HG02571 (cell line): Measurements from ENCODE around the gene ALOX12B.
"Not testable (repeated sequence)": the region's sequence is repeated elsewhere in the genome, so short reads cannot be mapped to it uniquely, and the experiment has no call there.

Source experiments
- ATAC-seq: cut with Tn5 transposase; IDR thresholded peaks from one replicate; pipeline ENCODE4 v1.9.1; 2021; ENCODE audit warnings: mild to moderate bottlenecking, moderate library complexity; ENCODE audit not compliant: unreplicated experiment

Gene ALOX12B

DNA sequence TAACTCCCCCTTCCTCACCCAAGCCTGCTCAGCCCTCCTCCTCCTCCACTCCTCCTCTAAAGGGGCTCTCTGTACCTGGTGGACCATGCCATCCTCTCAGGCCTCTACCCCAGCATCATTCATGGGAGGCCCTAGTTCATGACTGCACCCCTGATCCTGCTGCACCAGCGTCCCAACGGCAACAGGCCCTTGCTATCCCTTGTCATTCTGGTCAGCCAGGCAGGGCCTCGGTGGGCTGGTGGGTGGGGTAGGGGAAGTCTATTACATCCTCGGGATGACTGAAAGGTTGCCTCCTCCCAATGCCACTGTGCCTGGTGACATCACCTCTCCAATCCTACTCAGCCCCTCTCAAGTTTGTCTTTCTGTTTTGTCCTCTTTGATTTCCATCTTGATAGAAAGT, 19.7 kb downstream of the ALOX12B start:
- ATAC-seq: no peak

DNA sequence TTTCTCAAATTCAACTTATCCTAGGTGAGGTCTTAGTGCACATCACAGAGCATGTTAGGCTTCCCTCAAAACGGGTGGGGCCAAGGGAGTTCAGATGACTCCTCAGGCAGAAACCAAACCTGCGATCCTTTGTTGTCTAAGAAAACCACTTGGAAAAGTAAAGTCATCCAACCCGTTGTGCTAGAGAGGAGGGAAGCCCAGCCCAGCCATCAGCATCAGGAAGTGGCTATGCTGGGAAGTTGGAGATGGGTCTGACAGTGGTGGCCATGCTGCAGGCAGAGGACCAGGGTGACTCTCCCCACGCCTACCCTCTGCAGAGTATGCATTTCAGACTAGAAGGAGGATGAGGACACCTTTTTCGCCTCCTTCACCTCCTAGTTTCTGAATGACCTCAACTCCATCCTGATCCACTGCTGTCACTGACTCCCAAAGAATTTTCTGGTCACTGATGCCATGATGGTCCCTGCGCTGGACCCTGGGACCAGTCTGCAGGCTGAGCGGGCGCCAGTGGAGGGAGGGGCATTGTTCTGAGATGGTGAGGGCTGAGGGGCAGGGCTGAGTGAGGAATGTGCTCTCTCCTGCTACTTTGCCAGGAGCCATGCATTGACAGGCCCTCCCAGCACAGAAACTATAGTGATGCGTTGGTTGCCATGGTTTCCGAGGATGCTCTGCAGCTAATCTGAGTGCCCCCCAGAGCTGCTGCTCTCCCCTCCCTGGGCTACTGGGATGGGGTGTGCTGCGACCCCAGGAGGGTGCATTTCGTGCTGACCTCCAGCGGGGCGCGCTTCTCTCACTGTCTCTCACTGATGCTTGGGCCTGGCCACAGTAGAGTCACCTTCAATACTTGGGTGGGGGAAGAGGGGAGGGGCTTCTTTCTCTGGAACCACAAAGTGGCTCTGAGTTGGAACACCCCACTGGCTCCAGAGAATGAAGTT, 20.4 kb downstream of the ALOX12B start:
- ATAC-seq: no peak

DNA sequence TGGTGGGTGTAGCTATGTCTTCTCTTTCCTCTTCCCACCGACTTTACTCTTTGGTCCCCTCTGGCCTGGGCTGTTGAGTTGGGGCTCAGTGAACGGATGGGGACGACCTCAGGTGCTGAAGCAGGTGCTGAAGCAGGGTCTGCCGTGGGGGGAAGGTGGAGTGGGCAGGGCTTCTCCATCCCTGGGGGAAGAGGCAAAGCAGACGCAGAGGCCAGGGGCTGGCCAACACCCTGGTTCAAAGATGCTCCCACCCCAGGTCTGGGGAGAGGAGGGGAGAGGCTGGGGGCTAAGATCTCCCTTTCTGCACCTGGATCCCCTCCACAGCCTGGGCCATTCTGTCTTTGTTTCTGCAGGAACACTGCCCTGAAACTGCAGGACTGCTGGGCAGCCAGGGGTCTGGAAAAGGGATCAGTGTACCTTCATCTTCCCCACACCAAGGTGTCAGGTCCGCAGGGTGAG, 22.9 kb downstream of the ALOX12B start:
- no peak for ATAC-seq

DNA sequence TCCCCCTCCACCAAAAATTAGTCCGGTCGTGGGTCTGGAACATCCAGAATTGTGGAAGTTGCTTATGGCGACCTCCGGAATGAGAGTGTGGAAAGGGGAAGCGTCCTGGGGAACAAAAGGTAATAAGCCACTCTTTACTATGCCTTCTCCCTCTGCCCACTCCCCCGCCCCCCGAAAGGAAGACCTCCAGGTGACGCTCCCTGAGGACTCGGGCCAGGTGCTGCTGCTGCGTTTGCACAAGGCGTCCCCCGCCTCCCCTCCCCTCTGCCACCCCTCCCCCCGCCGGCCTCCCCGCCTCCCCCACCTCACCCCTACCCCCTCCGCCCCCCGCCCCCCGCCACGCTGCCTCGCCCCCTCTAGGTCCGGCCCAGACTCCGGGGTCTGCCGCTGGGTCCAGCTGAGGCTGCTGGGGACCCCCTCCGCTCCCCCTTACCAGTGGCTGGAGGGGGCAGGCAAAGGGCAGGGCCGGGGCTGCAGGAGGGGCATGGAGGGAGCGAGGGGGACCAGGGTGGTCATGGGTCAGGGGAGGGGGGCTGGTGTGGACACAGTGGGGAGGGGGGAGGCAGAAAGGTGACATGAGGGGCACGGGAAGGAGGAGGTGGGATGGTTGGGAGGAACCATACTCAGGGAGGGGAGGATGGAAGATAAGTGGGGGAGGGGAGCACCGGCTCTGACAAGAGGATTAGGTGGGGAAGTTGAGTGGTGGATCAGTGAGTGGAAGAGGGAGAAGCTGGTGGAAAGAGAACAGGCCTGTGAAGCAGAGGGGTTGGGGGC, 23.6 kb downstream of the ALOX12B start:
- no peak for ATAC-seq

DNA sequence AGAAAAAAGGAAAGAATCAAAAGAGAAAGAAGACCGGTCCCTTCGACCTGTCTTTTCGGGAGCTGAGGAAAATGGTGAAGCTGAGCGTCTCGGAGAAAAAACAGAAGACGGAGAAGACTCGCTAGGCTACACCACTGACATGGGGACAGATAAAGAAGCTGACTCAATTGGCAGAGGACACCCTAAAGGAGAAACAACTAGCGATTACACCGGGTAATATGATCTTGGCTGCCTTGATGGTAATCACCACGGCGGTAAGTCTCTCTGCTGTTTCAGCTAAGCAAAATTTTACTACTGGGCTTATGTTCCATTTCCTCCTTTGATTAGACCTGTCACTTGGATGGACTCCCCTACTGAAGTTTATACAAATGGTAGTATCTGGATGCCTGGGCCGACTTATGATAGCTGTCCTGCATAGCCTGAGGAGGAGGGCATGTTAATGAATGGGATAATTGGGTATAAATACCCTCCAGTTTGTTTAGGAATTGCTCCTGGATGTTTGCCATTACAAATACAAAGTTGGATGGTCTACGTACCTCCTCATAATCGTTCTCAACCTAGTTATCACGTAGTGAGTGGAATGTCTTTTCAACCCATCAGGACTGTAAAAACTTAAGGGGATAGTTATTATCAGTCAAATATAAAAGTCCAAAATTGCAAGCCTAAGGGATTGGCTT, 24.6 kb downstream of the ALOX12B start:
- no peak for ATAC-seq

DNA sequence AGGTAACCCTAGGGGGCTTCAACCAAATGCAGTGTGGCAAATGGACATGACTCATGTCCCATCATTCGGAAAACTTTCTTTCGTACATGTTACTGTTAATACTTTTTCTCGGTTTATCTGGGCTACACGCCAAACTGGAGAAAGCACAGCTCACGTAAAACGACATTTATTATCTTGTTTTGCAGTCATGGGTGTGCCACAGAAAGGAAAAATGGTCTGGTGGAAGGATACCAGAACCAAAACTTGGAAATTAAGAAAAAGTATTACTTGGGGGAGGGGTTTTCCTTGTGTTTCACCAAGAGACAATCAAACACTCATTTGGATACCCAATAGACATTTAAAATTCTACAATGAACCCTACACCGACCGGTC, 25.1 kb downstream of the ALOX12B start:
- no peak for ATAC-seq

DNA sequence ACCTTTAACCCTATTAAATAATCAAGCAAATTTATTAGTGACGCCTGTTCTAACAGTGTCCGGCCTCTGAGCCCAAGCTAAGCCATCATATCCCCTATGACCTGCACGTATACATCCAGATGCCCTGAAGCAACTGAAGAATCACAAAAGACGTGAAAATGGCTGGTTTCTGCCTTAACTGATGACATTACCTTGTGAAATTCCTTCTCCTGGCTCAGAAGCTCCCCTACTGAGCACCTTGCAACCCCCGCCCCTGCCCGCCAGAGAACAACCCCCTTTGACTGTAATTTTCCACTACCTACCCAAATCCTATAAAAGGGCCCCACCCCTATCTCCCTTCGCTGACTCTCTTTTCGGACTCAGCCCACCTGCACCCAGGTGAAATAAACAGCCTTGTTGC, 25.7 kb downstream of the ALOX12B start:
- ATAC-seq: not testable (repeated sequence)

DNA sequence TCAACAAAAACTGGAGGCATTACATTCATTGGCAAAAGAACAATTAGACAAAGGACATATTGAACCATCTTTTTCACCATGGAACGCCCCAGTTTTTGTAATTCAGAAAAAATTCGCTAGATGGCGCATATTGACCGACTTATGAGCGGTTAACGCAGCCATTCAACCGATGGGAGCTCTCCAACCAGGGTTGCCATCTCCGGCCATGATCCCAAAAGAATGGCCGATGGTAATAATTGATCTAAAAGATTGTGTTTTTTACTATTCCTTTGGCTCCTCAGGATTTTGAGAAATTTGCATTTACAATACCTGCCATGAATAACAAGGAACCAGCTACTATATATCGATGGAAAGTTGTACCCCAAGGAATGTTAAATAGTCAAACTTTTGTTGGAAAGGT, 27.2 kb downstream of the ALOX12B start:
- no peak for ATAC-seq

DNA sequence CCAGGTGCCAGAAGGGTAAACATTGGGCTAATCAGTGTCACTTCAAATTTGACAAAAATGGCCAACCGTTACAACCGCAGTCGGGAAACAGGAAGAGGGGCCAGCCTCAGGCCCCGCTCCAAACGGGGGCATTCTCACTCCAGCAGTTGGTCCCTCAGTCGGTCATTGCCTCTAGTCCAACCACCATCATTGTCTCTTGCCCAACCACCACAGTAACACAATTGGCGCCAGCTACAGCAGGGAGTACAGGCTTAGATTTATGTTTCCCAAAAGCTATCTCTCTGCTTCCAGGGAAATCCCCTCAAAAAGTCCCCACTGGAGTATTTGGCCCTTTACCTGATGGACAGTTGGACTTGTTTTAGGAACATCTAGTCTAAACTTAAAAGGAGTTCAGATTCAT, 28.4 kb downstream of the ALOX12B start:
- ATAC-seq: no peak

DNA sequence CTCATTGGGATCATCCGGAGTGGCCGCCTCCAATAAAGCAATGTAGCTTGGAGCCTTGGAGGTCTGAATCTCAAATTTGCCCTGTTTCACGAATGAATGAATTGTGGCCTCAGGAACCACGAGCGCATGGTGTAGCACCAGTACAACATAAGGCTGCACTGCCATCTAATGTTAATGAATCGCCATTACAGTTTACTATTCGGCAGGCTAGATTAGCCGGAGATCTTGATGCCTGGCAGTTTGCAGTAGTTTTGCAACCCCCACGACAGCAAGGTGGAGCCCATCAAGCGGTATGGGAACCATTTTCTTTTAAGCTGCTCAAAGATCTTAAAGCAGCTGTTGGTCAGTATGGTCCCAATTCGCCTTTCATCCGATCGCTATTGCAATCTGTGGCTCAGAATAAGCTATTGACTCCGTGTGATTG, 29.8 kb downstream of the ALOX12B start:
- ATAC-seq: no peak

DNA sequence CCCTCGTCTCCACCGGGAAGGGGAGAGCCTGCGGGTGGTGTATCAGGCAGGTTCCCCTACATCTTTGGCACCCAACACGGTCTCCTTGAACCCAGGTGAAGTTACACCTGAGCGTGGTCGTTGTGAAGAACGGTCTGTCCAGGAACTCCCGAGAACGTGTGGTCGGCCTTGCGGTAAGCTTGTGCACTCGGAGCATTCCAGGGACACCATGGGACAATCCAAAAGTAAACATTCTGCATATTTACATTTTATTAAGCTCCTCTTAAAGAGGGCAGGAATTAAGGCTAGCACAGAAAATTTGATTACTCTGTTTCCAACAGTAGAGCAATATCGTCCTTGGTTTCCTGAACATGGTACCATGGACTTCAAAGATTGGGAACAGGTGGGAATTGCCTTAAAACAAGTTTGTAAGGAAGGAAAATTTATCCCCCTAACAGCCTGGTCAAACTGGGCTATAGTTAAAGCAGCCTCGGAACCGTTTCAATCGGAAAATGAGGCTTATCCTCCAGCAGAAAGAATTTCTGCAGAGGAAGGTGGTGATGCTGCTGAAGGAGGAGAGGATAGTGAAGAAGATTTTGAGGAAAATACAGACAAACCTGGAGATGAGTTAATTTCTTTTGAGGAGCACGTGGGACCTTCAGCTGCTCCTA, 30.4 kb downstream of the ALOX12B start:
- ATAC-seq: no peak

DNA sequence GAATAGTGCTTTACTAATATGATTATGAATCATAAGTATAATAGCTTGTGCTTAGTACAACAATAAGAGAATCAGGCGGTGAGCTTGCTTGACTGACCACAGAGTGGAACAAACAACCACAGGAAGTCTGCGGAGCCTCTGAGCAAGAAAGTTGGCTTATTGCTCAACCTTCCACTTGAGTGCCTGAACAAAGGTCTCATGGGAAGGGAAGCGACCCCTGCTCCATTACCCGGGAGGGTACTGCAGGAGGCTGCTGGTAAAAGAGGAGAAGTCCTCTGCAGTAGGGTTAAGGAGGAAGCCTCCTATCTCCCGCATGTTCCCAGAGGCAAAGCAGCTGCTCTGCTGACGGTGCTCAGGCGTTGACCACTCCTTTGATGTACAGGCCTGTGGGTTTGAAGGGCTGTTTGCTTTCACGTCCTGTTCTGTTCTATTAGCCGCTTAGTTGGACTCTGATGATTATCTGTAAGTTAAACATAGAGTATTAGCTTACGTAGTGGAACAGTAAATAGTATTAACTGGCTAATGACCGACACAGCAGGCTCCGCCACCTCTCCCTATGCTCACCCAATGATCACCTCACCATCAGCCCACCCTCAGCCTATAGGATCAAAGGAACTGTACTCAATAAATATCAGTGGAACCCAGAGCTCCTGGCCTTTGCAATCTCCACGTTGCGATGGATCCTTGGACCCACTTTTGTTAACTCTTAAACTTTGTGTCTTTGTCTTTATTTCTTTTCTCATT, 31.1 kb downstream of the ALOX12B start:
- ATAC-seq: no peak

DNA sequence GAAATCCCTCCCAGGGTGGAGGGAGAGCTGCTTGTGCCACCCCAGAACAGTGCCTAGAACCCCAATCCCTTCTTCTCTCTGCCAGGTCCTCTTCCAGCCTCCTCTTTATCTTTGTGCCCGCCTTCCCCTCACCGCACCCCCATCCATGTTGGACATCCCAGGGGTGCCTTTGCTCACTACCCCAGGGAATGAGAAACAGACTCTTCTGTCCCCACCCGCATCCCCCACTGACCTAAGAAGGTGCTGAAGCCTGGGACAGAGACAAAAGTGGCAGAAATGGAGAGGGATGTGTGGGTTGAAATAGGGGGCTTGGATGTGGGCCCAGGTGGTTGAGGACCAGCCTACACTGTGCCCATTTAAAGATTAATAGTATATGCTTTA, 31.7 kb downstream of the ALOX12B start:
- ATAC-seq: no peak

DNA sequence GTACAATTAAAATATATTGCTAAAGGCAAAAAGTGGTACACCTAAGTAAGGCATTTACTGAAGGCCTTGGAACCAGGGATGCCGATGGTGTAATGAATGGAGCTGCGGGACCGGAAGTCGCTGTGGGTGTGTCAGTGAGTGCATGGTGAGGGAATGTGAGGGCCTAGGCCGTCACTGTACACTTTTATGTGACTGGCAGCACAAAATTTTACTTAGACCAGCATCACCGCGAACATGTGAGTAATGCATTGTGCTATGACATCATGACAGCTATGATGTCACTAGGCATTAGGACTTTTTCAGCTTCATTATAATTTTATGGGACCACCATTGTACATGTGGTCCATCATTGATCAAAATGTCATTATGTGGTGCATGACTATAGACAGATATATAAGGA, 33.9 kb downstream of the ALOX12B start:
- no peak for ATAC-seq

DNA sequence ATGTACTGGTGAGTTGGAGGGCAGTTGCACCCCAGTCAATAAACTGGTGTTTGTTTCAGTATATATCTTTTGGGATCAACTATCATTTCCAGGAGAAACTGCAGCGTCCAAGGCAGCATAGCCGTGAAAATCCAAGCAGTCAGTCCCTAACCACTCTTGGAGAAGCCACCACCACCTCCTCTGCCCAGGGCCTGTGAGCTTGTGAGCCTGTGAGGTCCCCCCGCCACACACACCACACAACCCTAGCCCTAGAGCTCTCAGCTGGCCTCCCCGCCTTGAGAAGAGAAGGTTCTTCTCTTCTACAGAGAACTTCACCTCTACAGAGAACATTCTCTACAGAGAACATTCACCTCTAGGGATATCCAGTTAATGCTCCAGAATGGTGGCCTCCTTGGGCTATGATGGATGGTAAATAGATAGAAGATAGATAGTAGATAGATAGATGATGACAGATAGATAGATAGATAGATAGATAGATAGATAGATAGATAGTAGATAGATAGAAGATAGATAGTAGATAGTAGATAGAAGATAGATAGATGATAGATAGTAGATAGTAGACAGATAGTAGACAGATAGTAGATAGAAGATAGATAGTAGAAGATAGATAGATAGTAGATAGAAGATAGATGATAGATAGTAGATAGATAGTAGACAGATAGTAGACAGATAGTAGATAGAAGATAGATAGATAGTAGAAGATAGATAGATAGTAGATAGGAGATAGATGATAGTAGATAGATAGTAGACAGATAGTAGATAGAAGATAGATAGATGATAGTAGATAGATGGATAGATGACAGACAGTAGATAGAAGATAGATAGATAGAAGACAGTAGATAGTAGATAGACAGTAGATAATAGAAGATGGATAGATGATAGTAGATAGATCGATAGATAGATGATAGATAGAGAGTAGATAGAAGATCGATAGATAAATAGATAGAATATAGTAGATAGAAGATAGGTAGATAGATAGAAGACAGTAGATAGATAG, 35.0 kb downstream of the ALOX12B start:
- ATAC-seq: no peak

DNA sequence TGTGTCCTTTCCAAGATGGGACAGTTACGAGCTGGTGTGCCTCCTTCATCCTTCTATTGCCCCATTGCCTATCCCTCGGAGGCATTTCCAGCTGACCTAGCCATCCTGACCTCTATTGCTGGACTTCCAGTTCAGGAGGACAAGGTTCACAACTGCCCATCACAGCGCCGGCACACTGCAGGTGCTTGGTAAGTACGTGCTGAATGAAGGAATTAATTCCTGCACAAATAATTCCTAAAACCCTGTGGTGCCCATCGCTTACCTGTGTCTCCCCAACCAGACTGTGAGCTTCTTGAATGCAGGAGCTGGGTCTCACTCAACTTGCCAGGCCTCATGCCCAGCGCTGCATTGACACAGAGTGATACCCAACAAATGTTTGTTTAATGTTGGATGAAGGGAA, 35.7 kb downstream of the ALOX12B start:
- no peak for ATAC-seq

DNA sequence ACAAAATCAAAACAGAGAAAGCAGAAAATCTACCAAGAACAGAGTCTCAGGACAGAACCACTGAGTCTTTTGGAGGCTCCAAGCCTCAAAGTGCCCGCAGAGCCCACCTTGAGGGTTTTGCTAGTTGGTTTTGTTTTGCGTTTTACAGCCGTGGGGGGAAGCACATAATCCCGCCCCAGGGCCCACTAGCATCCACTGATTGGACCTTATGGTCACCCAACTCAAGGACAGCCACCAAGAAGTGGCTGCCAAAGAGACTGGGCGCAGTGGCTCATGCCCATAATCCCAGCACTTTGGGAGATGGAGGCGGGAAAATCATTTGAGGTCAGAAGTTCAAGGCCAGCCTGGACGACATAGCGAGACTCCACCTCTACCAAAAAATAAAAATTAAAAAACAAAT, 38.8 kb downstream of the ALOX12B start:
- ATAC-seq: no peak

DNA sequence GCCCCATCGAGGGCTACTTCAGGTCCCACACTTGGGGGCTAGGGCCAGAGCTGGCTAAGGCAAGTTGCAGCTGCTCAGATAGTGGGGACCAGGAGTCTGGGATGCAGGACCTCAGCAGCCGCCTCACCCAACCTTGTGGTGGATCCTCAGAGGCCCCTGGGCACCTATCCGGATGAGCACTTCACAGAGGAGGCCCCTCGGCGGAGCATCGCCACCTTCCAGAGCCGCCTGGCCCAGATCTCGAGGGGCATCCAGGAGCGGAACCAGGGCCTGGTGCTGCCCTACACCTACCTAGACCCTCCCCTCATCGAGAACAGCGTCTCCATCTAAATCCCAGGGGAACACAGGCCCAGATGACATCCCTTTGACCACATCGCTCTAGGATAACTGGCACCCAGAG, 39.3 kb downstream of the ALOX12B start:
- no peak for ATAC-seq

DNA sequence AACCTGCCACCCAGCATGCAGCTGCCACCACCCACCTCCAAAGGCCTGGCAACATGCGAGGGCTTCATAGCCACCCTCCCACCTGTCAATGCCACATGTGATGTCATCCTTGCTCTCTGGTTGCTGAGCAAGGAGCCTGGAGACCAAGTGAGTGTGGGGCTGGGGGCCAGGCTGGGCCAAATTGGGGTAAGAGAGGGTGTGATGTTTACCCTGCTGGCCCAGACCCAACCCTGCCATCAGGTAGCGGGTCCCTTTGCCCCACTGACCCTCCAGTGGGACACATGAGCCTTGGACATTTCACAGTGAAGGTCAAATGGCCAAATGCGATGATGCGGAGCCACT, 39.8 kb downstream of the ALOX12B start:
- no peak for ATAC-seq
